Esophagus muscularis mucosa (tissue), 4 donors: Measurements from ENCODE around the gene YPEL1. TPM values are rescaled to one million over a fixed set of nuclear protein-coding genes. Genes with fewer than 3 reads are reported as not detected.
"Not testable (repeated sequence)": the region's sequence is repeated elsewhere in the genome, so short reads cannot be mapped to it uniquely, and the experiment has no call there.

ENCODE experiments used
- DNase-seq: peaks from one replicate; pipeline ENCODE4 v3.0.0-alpha.2; 2017; ENCODE audit errors: extremely low spot score
- H3K27ac ChIP-seq, 4 donors: fragments of 200-600 bp; sonication (generic); replicated peaks in 1 of 4; 1 replicate in 3 of 4; 2 replicates in 1 of 4; pipeline ENCODE4 v1.5.1; 2016 to 2019; ENCODE audit warnings: mild to moderate bottlenecking in 1 of 4
- H3K27me3 ChIP-seq, 4 donors: fragments of 200-600 bp; sonication (generic); one replicate each; pipeline versions ENCODE4 v1.5.1 to v1.6.0; 2016 to 2019
- H3K36me3 ChIP-seq, 4 donors: fragments of 200-600 bp; sonication (generic); one replicate each; pipeline ENCODE4 v1.5.1; 2016 to 2019
- H3K4me1 ChIP-seq, 4 donors: fragments of 200-600 bp; sonication (generic); one replicate each; pipeline ENCODE4 v1.5.1; 2016 to 2019
- H3K4me3 ChIP-seq, 4 donors: fragments of 200-600 bp; sonication (generic); 1 replicate in 2 of 4; 2 replicates in 2 of 4; pipeline ENCODE4 v1.5.1; 2016 to 2019; ENCODE audit warnings: mild to moderate bottlenecking in 4 of 4, moderate library complexity in 1 of 4
- H3K9me3 ChIP-seq, 4 donors: fragments of 200-600 bp; sonication (generic); 1 replicate in 3 of 4; 2 replicates in 1 of 4; pipeline ENCODE4 v1.5.1; 2016 to 2019
- EP300 ChIP-seq: sonication (generic); formaldehyde crosslinking; IDR thresholded peaks from one replicate; pipeline ENCODE4 v1.6.1; 2017; ENCODE audit warnings: antibody characterized with exemption
- POLR2A ChIP-seq: fragments of 450-650 bp; IDR thresholded peaks from one replicate; pipeline ENCODE4 v1.6.1; 2017; ENCODE audit warnings: antibody characterized with exemption, moderate library complexity, mild to moderate bottlenecking, low read depth
- POLR2AphosphoS5 ChIP-seq, 2 donors: sonication (generic); formaldehyde crosslinking; IDR thresholded peaks; one replicate each; pipeline ENCODE4 v1.6.1; 2017; ENCODE audit warnings: antibody characterized with exemption in 2 of 2
- WGBS: methylation state at CpG from one replicate; pipeline ENCODE4 v1.1.5; 2018; 5-methylcytosine and 5-hydroxymethylcytosine counted together
- intact Hi-C: fragments of 100-400 bp; cut with DNase I; formaldehyde crosslinking; loops from one replicate; pipeline ENCODE4 v1.15.1; 2023
- total RNA-seq, 4 donors: library from RNA; depleted of rRNA; stranded (reverse); fragments of >200 nt; gene quantifications; one replicate each; pipeline versions ENCODE4 v1.1.0 to v1.2.1, GENCODE V29; 2016
- TF ChIP-seq, protein P1 (sequence below), 3 experiments: fragments of 200-600 bp in 2 of 3; fragments of 450-650 bp in 1 of 3; sonication (generic) in 2 of 3; IDR thresholded peaks; one replicate each; pipeline ENCODE4 v1.5.1; 2017 to 2019; ENCODE audit warnings: antibody characterized with exemption in 3 of 3, mild to moderate bottlenecking in 2 of 3, moderate library complexity in 1 of 3

The YPEL1 gene
- total RNA-seq, 4 donors from 2014 or later: 12.0 to 30.7 (median 16.5) TPM

GRCh38 chr22:21725956-21726649 is 9.5 kb downstream of the YPEL1 start:
- intact Hi-C loops: no loop called here
- H3K4me1 ChIP-seq: peaks cover 0 to 9% (median 0%) of the 10 kb centered on the region in 4 donors
- peaks cover 0 to 18% (median 0%) of the 10 kb centered on the region in 4 donors for H3K36me3 ChIP-seq
- 96% methylated on average over 16 of the region's 19 CpGs for WGBS
- no peak for DNase-seq
- TF ChIP-seq POLR2A (no peak), EP300 (no peak), POLR2AphosphoS5 (IDR thresholded peaks at IDR 0.05) (no peak)
- TF ChIP-seq, protein P1, sequence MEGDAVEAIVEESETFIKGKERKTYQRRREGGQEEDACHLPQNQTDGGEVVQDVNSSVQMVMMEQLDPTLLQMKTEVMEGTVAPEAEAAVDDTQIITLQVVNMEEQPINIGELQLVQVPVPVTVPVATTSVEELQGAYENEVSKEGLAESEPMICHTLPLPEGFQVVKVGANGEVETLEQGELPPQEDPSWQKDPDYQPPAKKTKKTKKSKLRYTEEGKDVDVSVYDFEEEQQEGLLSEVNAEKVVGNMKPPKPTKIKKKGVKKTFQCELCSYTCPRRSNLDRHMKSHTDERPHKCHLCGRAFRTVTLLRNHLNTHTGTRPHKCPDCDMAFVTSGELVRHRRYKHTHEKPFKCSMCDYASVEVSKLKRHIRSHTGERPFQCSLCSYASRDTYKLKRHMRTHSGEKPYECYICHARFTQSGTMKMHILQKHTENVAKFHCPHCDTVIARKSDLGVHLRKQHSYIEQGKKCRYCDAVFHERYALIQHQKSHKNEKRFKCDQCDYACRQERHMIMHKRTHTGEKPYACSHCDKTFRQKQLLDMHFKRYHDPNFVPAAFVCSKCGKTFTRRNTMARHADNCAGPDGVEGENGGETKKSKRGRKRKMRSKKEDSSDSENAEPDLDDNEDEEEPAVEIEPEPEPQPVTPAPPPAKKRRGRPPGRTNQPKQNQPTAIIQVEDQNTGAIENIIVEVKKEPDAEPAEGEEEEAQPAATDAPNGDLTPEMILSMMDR (IDR thresholded peaks at IDR 0.05): no peak
- no peaks in the 10 kb centered on the region for H3K27me3 ChIP-seq
- no peak overlapping the region for H3K27ac ChIP-seq
- no peaks in the 10 kb centered on the region for H3K9me3 ChIP-seq
- H3K4me3 ChIP-seq: no peak overlapping the region

DNA sequence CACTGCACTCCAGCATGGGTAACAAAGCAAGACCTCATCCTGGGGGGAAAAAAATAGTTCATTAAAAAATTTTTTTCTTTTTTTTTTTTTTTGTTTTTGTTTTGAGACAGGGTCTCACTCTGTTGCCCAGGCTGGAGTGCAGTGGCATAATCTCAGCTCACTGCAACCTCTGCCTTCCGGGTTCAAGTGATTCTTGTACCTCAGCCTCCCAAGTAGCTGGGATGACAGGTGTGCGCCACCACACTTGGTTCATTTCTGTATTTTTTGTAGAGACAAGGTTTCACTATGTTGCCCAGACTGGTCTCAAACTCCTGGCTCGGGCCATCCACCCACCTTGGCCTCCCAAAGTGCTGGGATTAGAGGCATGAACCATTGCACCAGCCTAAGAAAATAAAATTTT is 11.1 kb downstream of the YPEL1 start:
- WGBS: 93% methylated on average over 3 of the region's 3 CpGs
- H3K27me3 ChIP-seq, H3K9me3 ChIP-seq, intact Hi-C loops, H3K27ac ChIP-seq, H3K4me1 ChIP-seq, H3K4me3 ChIP-seq, DNase-seq: not testable (repeated sequence)
- H3K36me3 ChIP-seq: peaks cover 0 to 11% (median 0%) of the 10 kb centered on the region in 4 donors

- 94% methylated on average over 15 of the region's 15 CpGs for WGBS
- DNase-seq: not testable (repeated sequence)
Measured at GRCh38 chr22:21721195-21721852, 14.3 kb downstream of the YPEL1 start.

GRCh38 chr22:21720191-21720859 is 15.3 kb downstream of the YPEL1 start:
- H3K27ac ChIP-seq, intact Hi-C loops, H3K36me3 ChIP-seq, H3K9me3 ChIP-seq, H3K27me3 ChIP-seq, H3K4me1 ChIP-seq, H3K4me3 ChIP-seq, DNase-seq: not testable (repeated sequence)
- 95% methylated on average over 10 of the region's 10 CpGs for WGBS

More at GRCh38 chr22:21721195-21721852, 14.3 kb downstream of the YPEL1 start:
- H3K4me3 ChIP-seq, H3K4me1 ChIP-seq, H3K27ac ChIP-seq, H3K36me3 ChIP-seq, intact Hi-C loops, H3K27me3 ChIP-seq, H3K9me3 ChIP-seq: not testable (repeated sequence)

GRCh38 chr22:21719024-21719423 is 16.6 kb downstream of the YPEL1 start:
- peaks cover 0 to 1% (median 0%) of the 10 kb centered on the region in 4 donors for H3K36me3 ChIP-seq
- WGBS: 75% methylated on average over 4 of the region's 4 CpGs
- peaks cover 0 to under 1% (median 0%) of the 10 kb centered on the region in 4 donors for H3K4me1 ChIP-seq
- H3K9me3 ChIP-seq: no peaks in the 10 kb centered on the region
- TF ChIP-seq POLR2A (no peak), POLR2AphosphoS5 (IDR thresholded peaks at IDR 0.05) (no peak), EP300 (no peak)
- TF ChIP-seq, protein P1 (IDR thresholded peaks at IDR 0.05): no peak
- no peaks in the 10 kb centered on the region for H3K27me3 ChIP-seq
- no peak overlapping the region for H3K27ac ChIP-seq
- intact Hi-C loops: no loop called here
- DNase-seq: no peak
- H3K4me3 ChIP-seq: no peak overlapping the region

- intact Hi-C loops: no loop called here
- TF ChIP-seq, protein P1 (IDR thresholded peaks at IDR 0.05): no peak
- no peak for TF ChIP-seq POLR2AphosphoS5 (IDR thresholded peaks at IDR 0.05)
- TF ChIP-seq EP300: no peak
- TF ChIP-seq POLR2A: no peak
Measured at GRCh38 chr22:21718499-21718898, 17.1 kb downstream of the YPEL1 start.

DNA sequence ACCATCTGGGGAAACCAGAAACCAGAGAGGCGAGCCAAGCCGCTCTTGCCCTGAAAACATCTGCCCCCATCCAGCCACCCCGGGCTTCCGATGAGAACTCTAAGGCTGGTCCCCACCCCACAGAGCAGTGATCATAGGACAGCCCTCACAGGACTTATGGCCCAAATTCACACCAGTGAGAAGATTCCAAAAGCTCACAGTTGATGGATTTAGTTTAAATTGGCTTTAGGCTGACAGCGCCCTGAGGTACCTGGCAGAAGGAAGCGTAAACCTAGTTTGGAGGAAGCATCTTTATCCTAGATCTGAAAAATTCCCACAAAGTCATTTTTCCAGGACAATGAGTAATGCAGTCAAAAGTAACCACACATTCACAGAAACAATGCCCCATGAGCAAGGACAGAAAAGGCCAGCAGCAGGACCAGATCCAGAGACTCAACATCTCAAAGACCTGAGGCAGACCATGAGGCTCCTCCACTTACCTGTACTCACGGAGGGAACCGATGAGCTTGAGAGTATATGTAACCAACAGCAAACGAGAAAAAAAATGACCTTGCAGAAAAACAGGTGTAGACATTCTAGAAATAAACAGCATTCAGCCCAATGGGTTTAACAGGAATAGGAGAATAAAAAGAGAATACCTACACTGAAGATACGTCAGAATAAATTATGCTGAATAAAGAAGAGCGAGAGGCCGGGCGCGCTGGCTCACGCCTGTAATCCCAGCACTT is 19.0 kb downstream of the YPEL1 start:
- DNase-seq, intact Hi-C loops, H3K9me3 ChIP-seq, H3K27me3 ChIP-seq, H3K36me3 ChIP-seq, H3K27ac ChIP-seq, H3K4me3 ChIP-seq: not testable (repeated sequence)
- WGBS: 87% methylated on average over 15 of the region's 15 CpGs
- H3K4me1 ChIP-seq: peaks cover 3 to 14% (median 10%) of the 10 kb centered on the region in 4 donors

More at GRCh38 chr22:21718499-21718898, 17.1 kb downstream of the YPEL1 start:
- 63% methylated on average over 4 of the region's 4 CpGs for WGBS
- Histone ChIP-seq H3K4me1 (peaks cover under 1 to 5% (median 1%) of the 10 kb centered on the region in 4 donors), H3K4me3 (no peak overlapping the region), H3K27me3 (no peaks in the 10 kb centered on the region), H3K36me3 (no peaks in the 10 kb centered on the region), H3K27ac (no peak overlapping the region), H3K9me3 (no peaks in the 10 kb centered on the region)
- no peak for DNase-seq
